ENCODE measurements around the gene CNTNAP4.

Gene CNTNAP4

DNA sequence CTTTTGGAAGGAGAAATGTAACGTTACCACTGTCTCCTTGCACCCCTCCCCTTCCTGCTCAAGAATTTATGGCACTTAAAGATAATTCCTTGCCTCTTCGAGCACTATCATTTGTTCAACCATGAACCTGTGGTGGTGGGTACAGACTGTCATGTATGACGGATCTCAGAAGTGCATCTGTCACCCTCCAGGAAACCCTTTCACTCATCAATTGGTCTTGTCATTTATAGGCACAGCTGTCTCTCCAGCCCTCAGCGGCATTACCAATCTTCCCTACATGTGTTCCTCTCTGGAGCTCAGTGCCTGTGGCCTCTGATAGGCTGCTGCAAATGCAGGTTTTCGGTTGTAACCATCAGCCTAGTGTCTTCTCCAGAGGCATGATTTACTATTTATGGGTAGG lies 15.0 kb downstream of the CNTNAP4 start:
- H3K4me3 ChIP-seq, result no peak overlapping the region
- H3K27me3 ChIP-seq, result no peaks in the 10 kb centered on the region
- H3K4me1 ChIP-seq, result no peaks in the 10 kb centered on the region
- no peaks in the 10 kb centered on the region for H3K9me3 ChIP-seq
- H3K36me3 ChIP-seq, result no peaks in the 10 kb centered on the region
- no peak for DNase-seq
- intact Hi-C loops (cut with DNase I; ENCODE audit: low total_unique reads), result no loop called here
- no peak overlapping the region for H3K27ac ChIP-seq
- TF ChIP-seq, protein P1, sequence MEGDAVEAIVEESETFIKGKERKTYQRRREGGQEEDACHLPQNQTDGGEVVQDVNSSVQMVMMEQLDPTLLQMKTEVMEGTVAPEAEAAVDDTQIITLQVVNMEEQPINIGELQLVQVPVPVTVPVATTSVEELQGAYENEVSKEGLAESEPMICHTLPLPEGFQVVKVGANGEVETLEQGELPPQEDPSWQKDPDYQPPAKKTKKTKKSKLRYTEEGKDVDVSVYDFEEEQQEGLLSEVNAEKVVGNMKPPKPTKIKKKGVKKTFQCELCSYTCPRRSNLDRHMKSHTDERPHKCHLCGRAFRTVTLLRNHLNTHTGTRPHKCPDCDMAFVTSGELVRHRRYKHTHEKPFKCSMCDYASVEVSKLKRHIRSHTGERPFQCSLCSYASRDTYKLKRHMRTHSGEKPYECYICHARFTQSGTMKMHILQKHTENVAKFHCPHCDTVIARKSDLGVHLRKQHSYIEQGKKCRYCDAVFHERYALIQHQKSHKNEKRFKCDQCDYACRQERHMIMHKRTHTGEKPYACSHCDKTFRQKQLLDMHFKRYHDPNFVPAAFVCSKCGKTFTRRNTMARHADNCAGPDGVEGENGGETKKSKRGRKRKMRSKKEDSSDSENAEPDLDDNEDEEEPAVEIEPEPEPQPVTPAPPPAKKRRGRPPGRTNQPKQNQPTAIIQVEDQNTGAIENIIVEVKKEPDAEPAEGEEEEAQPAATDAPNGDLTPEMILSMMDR (IDR thresholded peaks at IDR 0.05), result no peak

DNA sequence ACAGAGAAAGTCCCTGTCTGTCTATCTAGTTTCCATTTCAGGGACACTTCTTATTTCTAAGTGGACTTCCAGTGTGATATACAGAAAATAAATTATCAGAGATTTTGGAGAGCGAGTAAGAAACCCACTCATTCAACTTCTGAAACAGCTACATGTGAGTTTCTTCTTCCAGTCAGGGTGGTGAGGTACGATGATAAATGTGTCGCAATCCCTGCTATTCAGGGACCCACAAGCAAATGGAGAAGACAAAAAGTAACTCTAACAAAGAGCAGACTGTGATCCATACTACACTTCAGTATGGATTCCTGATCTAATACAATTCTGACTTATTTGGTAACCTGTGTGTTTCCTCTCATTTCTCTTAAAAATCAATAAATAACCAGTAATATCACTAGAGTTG lies 16.8 kb downstream of the CNTNAP4 start:
- Histone ChIP-seq H3K9me3 (no peaks in the 10 kb centered on the region), H3K27ac (no peak overlapping the region), H3K36me3 (no peaks in the 10 kb centered on the region), H3K4me3 (no peak overlapping the region), H3K27me3 (no peaks in the 10 kb centered on the region), H3K4me1 (no peaks in the 10 kb centered on the region)
- TF ChIP-seq, protein P1 (IDR thresholded peaks at IDR 0.05), result no peak
- intact Hi-C loops (cut with DNase I; ENCODE audit: low total_unique reads), result no loop called here
- DNase-seq, result no peak

DNA sequence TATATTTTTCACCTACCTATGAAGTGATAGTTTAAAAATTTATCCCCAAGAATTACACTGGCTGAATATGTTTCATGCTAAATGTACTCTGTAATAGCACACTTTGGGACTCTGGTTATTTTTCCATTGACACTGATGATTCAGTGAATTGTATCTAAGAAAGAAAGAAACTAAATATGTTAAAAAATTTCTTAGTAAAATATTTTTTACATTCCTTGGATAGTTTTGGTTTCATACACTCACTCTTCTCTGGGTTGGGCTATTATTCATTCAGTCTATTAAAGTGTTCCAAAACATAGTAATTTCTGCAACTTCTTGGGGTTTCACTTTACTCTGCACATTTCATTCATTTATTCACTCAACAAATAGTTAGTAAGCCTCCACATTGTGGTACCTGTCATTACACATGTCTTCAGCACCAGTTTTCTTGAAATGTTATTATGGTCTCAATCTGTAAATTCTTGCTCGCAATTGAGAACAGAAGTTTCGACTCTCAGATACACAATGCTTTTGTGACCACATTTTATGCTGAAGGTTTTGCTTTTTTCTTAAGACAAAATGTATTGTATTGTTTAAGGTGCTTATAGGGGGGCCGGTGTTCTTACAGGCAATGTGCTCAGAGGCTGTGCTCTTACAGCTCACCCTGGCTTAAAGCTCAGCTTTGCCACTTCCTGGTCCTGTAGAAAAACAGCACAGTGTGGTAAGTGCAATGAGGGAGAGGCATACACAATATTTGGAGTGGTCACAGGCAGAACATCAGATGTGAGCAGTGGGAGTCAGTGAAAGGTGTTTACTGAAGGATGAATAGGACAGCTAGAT lies 17.4 kb downstream of the CNTNAP4 start:
- Histone ChIP-seq H3K9me3 (no peaks in the 10 kb centered on the region), H3K4me3 (no peak overlapping the region), H3K27ac (no peak overlapping the region), H3K36me3 (no peaks in the 10 kb centered on the region), H3K27me3 (no peaks in the 10 kb centered on the region), H3K4me1 (no peaks in the 10 kb centered on the region)
- TF ChIP-seq, protein P1 (IDR thresholded peaks at IDR 0.05), result no peak
- no peak for DNase-seq
- intact Hi-C loops (cut with DNase I; ENCODE audit: low total_unique reads), result no loop called here

DNA sequence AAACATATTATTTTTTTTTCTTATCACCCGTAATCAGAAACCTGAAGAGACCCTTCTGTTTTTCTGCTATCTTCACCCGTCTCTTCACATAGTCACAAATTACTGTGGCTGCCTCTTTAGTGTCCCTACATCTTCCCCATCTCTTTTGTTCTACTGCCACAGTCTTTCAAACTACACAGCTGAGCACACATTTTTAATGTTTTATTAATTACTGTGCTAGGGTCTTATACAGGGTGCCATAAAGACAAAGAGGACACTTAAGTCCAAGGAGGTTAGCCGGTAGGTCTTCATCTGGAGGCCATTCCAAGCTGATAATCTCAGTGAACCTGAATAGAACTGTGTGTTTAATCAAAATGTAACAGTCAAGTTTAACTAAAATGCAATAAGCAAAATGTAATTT lies 20.7 kb downstream of the CNTNAP4 start:
- Histone ChIP-seq H3K4me1 (no peaks in the 10 kb centered on the region), H3K36me3 (no peaks in the 10 kb centered on the region), H3K27me3 (no peaks in the 10 kb centered on the region), H3K27ac (no peak overlapping the region), H3K9me3 (no peaks in the 10 kb centered on the region), H3K4me3 (no peak overlapping the region)
- TF ChIP-seq, protein P1 (IDR thresholded peaks at IDR 0.05), result no peak
- intact Hi-C loops (cut with DNase I; ENCODE audit: low total_unique reads), result no loop called here
- no peak for DNase-seq

DNA sequence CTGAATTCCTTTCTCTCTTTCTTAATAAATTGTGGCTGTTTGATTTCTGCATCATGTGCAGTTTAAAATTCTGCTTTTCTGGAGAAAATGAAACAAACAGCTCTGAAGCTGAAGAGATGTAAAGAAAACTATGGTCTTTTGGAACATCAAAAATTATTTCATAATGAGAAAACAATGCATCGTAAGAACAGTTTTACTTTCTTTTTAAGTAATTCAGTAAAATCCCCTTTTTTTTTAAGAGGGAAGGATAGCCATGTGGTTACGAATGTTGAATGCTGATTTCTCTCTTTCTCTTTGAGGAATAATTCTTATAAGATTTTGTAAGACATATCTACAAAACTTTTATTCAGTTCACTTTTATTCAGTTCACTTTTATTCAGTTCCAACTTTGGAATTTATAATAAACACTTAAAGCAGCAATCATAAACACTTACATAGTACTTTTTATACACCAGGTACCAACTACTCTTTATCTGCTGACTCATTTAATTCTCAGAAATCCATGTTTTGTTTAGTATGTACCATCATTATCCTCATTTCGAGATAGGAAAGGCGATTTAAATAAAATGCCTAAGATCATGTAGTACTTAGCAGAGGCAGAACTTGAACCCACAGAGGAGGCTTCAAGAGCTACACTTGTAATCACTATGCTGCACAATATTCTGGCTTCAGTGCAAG lies 26.6 kb downstream of the CNTNAP4 start:
- no peaks in the 10 kb centered on the region for H3K27me3 ChIP-seq
- no peak overlapping the region for H3K27ac ChIP-seq
- H3K4me3 ChIP-seq, result no peak overlapping the region
- no peaks in the 10 kb centered on the region for H3K4me1 ChIP-seq
- TF ChIP-seq, protein P1 (IDR thresholded peaks at IDR 0.05), result no peak
- intact Hi-C loops (cut with DNase I; ENCODE audit: low total_unique reads), result no loop called here
- DNase-seq, result no peak
- no peaks in the 10 kb centered on the region for H3K9me3 ChIP-seq
- no peaks in the 10 kb centered on the region for H3K36me3 ChIP-seq

All from tibial artery (tissue), 4 donors.